Astrocyte (in vitro differentiated cells and primary cell): ENCODE data around the gene SESN2. TPM values are rescaled to one million over a fixed set of nuclear protein-coding genes. Genes with fewer than 3 reads are reported as not detected.

Experiments
- DNase-seq: peaks from one replicate; pipeline ENCODE4 v3.0.0-alpha.2; 2010; ENCODE audit warnings: low read depth
- FAIRE-seq: peaks from 2 replicates; lab custom pipeline; 2011; peaks lifted over from hg19 to GRCh38; lab: Jason Lieb, UNC
- H2AFZ ChIP-seq: 2 replicates; pipeline ENCODE4 v1.6.0; 2012; ENCODE audit warnings: low read depth, low read length, inconsistent platforms
- H3K27ac ChIP-seq: 2 replicates; pipeline ENCODE4 v1.5.1; 2011; ENCODE audit warnings: low read depth, low read length, inconsistent platforms
- H3K27me3 ChIP-seq: 2 replicates; pipeline ENCODE4 v1.6.0; 2011; ENCODE audit warnings: low read length, inconsistent platforms; ENCODE audit not compliant: insufficient read depth
- H3K36me3 ChIP-seq: 2 replicates; pipeline ENCODE4 v1.5.1; 2011; ENCODE audit warnings: low read length, inconsistent platforms; ENCODE audit not compliant: insufficient read depth
- H3K4me1 ChIP-seq: 2 replicates; pipeline ENCODE4 v1.5.1; 2011; ENCODE audit warnings: low read length, inconsistent platforms; ENCODE audit not compliant: insufficient read depth
- H3K4me2 ChIP-seq: 2 replicates; pipeline ENCODE4 v1.6.0; 2012; ENCODE audit warnings: low read length, inconsistent platforms
- H3K4me3 ChIP-seq: 2 replicates; pipeline ENCODE4 v1.5.1; 2011; ENCODE audit warnings: low read depth, mild to moderate bottlenecking, low read length, inconsistent platforms; ENCODE audit not compliant: insufficient read depth
- H3K79me2 ChIP-seq: 2 replicates; pipeline ENCODE4 v1.6.0; 2012; ENCODE audit warnings: mild to moderate bottlenecking, low read length, inconsistent platforms; ENCODE audit not compliant: insufficient read depth
- H3K9ac ChIP-seq: 2 replicates; pipeline ENCODE4 v1.6.0; 2012; ENCODE audit warnings: mild to moderate bottlenecking, low read length, inconsistent platforms
- H3K9me3 ChIP-seq: 2 replicates; pipeline ENCODE4 v1.5.1; 2012; ENCODE audit warnings: low read depth, mild to moderate bottlenecking, low read length, inconsistent platforms; ENCODE audit not compliant: insufficient read depth
- H4K20me1 ChIP-seq: 2 replicates; pipeline ENCODE4 v1.6.0; 2012; ENCODE audit warnings: low read length, inconsistent platforms; ENCODE audit not compliant: insufficient read depth
- H3K27ac Mint-ChIP-seq: one replicate; pipeline ENCODE4 v1.8.0; 2021; ENCODE audit warnings: mild to moderate bottlenecking, mixed read lengths; ENCODE audit not compliant: unreplicated experiment
- H3K27me3 Mint-ChIP-seq: one replicate; pipeline ENCODE4 v1.8.0; 2021; ENCODE audit warnings: low read depth, mixed read lengths; ENCODE audit not compliant: unreplicated experiment
- H3K36me3 Mint-ChIP-seq: one replicate; pipeline ENCODE4 v1.8.0; 2021; ENCODE audit warnings: low read depth, mixed read lengths; ENCODE audit not compliant: unreplicated experiment
- H3K4me1 Mint-ChIP-seq: one replicate; pipeline ENCODE4 v1.8.0; 2021; ENCODE audit warnings: low read depth, mixed read lengths; ENCODE audit not compliant: unreplicated experiment
- H3K4me3 Mint-ChIP-seq: one replicate; pipeline ENCODE4 v1.8.0; 2021; ENCODE audit warnings: mild to moderate bottlenecking, moderate library complexity, mixed read lengths; ENCODE audit not compliant: unreplicated experiment
- H3K9me3 Mint-ChIP-seq: one replicate; pipeline ENCODE4 v1.8.0; 2021; ENCODE audit warnings: mild to moderate bottlenecking, mixed read lengths; ENCODE audit not compliant: unreplicated experiment
- CTCF ChIP-seq: IDR thresholded peaks from 2 replicates; pipeline ENCODE4 v1.5.1; 2011; ENCODE audit warnings: low read depth, mild to moderate bottlenecking, inconsistent platforms, low read length, moderate library complexity; ENCODE audit not compliant: insufficient read depth
- EZH2 ChIP-seq: IDR thresholded peaks from 2 replicates; pipeline ENCODE4 v1.6.1; 2012; ENCODE audit warnings: mild to moderate bottlenecking, low read length, inconsistent platforms; ENCODE audit not compliant: insufficient read depth
- total RNA-seq: library from RNA; stranded (reverse); gene quantifications from 2 replicates; pipeline ENCODE4 v1.2.1, GENCODE V29; 2021

The SESN2 gene
- total RNA-seq, 1 donor from 2014 or later = 78.3 TPM

- Histone ChIP-seq H3K4me1 (no peaks in the 10 kb centered on the region), H3K27ac (no peak overlapping the region), H3K9me3 (no peaks in the 10 kb centered on the region), H3K36me3 (peaks cover 21% of the 10 kb centered on the region), H3K4me3 (no peak overlapping the region), H3K4me2 (no peak overlapping the region), H3K9ac (no peak overlapping the region), H3K27me3 (no peaks in the 10 kb centered on the region), H4K20me1 (peaks cover 3% of the 10 kb centered on the region), H3K79me2 (peaks cover 6% of the 10 kb centered on the region), H2AFZ (no peak overlapping the region)
- Mint-ChIP-seq H3K4me3 (no peak overlapping the region), H3K27ac (no peak overlapping the region), H3K27me3 (no peaks in the 10 kb centered on the region), H3K36me3 (no peaks in the 10 kb centered on the region), H3K9me3 (no peaks in the 10 kb centered on the region), H3K4me1 (no peaks in the 10 kb centered on the region)
- DNase-seq (no peak), FAIRE-seq (no peak)
- TF ChIP-seq EZH2 (no peak), CTCF (no peak)
Measured at GRCh38 chr1:28213315-28213714, 46.0 kb upstream of the SESN2 start.

GRCh38 chr1:28229089-28229488 lies 30.2 kb upstream of the SESN2 start:
- Mint-ChIP-seq H3K27me3 (no peaks in the 10 kb centered on the region), H3K4me1 (peaks cover 13% of the 10 kb centered on the region), H3K4me3 (no peak overlapping the region), H3K9me3 (no peaks in the 10 kb centered on the region), H3K27ac (no peak overlapping the region), H3K36me3 (peaks cover 4% of the 10 kb centered on the region)
- no peak overlapping the region for H3K4me3 ChIP-seq
- peaks cover 18% of the 10 kb centered on the region for H4K20me1 ChIP-seq
- no peak for DNase-seq
- no peak for FAIRE-seq
- TF ChIP-seq EZH2 (no peak), CTCF (no peak)
- H3K4me1 ChIP-seq = peaks cover 8% of the 10 kb centered on the region
- no peak overlapping the region for H3K27ac ChIP-seq
- H3K27me3 ChIP-seq = no peaks in the 10 kb centered on the region
- no peak overlapping the region for H2AFZ ChIP-seq
- H3K4me2 ChIP-seq = no peak overlapping the region
- H3K36me3 ChIP-seq = peaks cover 31% of the 10 kb centered on the region
- H3K9ac ChIP-seq = no peak overlapping the region
- H3K79me2 ChIP-seq = peaks cover 51% of the 10 kb centered on the region
- H3K9me3 ChIP-seq = no peaks in the 10 kb centered on the region

GRCh38 chr1:28229996-28230395 lies 29.3 kb upstream of the SESN2 start:
- H3K4me1 ChIP-seq = peaks cover 8% of the 10 kb centered on the region
- peaks cover 27% of the 10 kb centered on the region for H3K36me3 ChIP-seq
- Mint-ChIP-seq H3K27ac (peak overlapping the region; percentile 48), H3K4me3 (no peak overlapping the region), H3K36me3 (peaks cover 4% of the 10 kb centered on the region), H3K4me1 (peaks cover 13% of the 10 kb centered on the region), H3K9me3 (no peaks in the 10 kb centered on the region), H3K27me3 (no peaks in the 10 kb centered on the region)
- no peaks in the 10 kb centered on the region for H3K9me3 ChIP-seq
- no peaks in the 10 kb centered on the region for H3K27me3 ChIP-seq
- no peak for TF ChIP-seq CTCF
- no peak for TF ChIP-seq EZH2
- peaks cover 49% of the 10 kb centered on the region for H3K79me2 ChIP-seq
- H3K4me2 ChIP-seq = peak overlapping the region; percentile 4
- H2AFZ ChIP-seq = no peak overlapping the region
- no peak for DNase-seq
- no peak overlapping the region for H3K4me3 ChIP-seq
- peak overlapping the region; percentile 15 for H3K27ac ChIP-seq
- H4K20me1 ChIP-seq = peaks cover 14% of the 10 kb centered on the region
- no peak overlapping the region for H3K9ac ChIP-seq
- peak; percentile 13 for FAIRE-seq
